Naive thymus-derived CD8-positive, alpha-beta T cell (primary cell): ENCODE data around the gene ADGRD1. TPM values are rescaled to one million over a fixed set of nuclear protein-coding genes. Genes with fewer than 3 reads are reported as not detected.
A peak's percentile ranks its signal among the peaks of the same experiment; 100 is the strongest.

Experiments used
- ATAC-seq, 2 donors: fragments of 150-1000 bp; cut with Tn5 transposase in 1 of 2; sonication (Bioruptor Pico), chemical (Tn5 transposase) in 1 of 2; 1 replicate in 1 of 2; 2 replicates in 1 of 2; pipeline ENCODE4 v1.10.0; 2021; ENCODE audit warnings: mild to moderate bottlenecking in 2 of 2, moderate library complexity in 2 of 2
- POLR2A ChIA-PET: fragments of 350-600 bp; sonication (Branson Sonifier 250); formaldehyde crosslinking; loops from one replicate; lab custom pipeline; 2021; ENCODE audit warnings: antibody characterized with exemption; lab: Charles Lee
- DNase-seq, 10 donors: peaks; one replicate each; pipeline versions ENCODE4 v3.0.0 to v3.0.0-alpha.2; 2020 to 2022
- H3K27ac Mint-ChIP-seq, 10 donors: one replicate each; pipeline ENCODE4 v1.8.0; 2020 to 2022; ENCODE audit warnings: mild to moderate bottlenecking in 10 of 10, mixed read lengths in 10 of 10, moderate library complexity in 4 of 10, inconsistent platforms in 1 of 10
- H3K27me3 Mint-ChIP-seq, 5 donors: one replicate each; pipeline ENCODE4 v1.8.0; 2021 to 2022; ENCODE audit warnings: mixed read lengths in 5 of 5
- H3K36me3 Mint-ChIP-seq, 3 donors: one replicate each; pipeline ENCODE4 v1.8.0; 2020 to 2022; ENCODE audit warnings: mixed read lengths in 3 of 3, mild to moderate bottlenecking in 2 of 3, inconsistent platforms in 1 of 3
- H3K4me1 Mint-ChIP-seq, 4 donors: one replicate each; pipeline ENCODE4 v1.8.0; 2021 to 2022; ENCODE audit warnings: mixed read lengths in 4 of 4
- H3K4me3 Mint-ChIP-seq, 10 donors: one replicate each; pipeline ENCODE4 v1.8.0; 2020 to 2022; ENCODE audit warnings: mild to moderate bottlenecking in 10 of 10, mixed read lengths in 10 of 10, moderate library complexity in 6 of 10, inconsistent platforms in 1 of 10
- H3K9me3 Mint-ChIP-seq, 9 donors: one replicate each; pipeline ENCODE4 v1.8.0; 2020 to 2022; ENCODE audit warnings: mixed read lengths in 9 of 9, mild to moderate bottlenecking in 3 of 9, inconsistent platforms in 1 of 9, moderate library complexity in 1 of 9
- polyA plus RNA-seq, 3 donors: library from polyadenylated mRNA; unstranded; fragments of 300-500 nt; fragmentation: Illumina TruSeq; gene quantifications; one replicate each; pipeline ENCODE4 v1.2.3, GENCODE V29; 2021
- total RNA-seq, 8 experiments: library from RNA in 2 of 8; stranded (reverse) in 2 of 8; gene quantifications; one replicate each; pipeline ENCODE4 v1.2.3 and lab custom pipeline; 2021 to 2026

ADGRD1 gene
- total and polyA plus RNA-seq, 5 experiments from 2014 or later = 0.20 to 0.36 (median 0.34) TPM; not detected in 2

DNA sequence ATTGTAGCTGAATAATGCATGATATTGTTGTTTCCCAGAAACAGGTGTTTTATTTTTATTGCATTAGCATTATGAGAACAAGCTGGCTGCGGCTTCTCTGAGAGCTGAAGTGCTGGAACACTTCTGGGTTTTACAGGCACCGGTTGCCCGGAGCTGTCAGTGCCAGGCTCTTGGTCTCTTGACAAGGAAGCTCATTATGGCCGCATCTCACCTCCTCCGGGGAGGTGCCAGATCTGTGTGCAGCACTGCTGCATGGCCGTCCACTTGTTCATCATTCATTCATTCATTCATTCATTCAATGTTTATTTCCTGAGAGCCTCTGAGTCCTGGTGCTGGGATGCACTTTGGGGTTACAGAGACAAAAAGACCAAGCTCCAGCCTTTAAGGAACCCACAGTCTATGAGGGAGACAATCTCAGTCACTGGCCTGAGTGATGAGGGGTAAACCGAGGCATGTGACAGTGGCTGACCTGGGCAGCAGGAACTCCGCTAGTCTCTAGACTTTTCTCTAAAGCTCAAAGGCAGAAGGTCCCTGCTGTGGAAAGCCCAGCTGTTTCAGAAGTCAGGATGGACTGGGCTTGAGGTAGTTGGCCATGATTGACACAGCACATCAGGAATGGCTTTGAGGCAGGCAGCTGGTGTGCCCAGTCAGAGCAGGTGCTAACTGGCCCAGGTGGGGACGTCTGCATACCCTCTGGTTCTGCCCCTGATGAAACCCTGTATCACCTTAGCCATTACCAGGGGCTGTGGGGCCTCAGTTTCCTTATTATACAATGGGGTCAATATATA, 181.0 kb downstream of the ADGRD1 start:
- H3K4me1 Mint-ChIP-seq = peaks cover 0 to 3% (median 0%) of the 10 kb centered on the region in 4 donors
- peaks cover 0 to 6% (median 0%) of the 10 kb centered on the region in 5 donors for H3K27me3 Mint-ChIP-seq
- peak in 2 of 10 donors; percentile 4 to 50 for DNase-seq

DNA sequence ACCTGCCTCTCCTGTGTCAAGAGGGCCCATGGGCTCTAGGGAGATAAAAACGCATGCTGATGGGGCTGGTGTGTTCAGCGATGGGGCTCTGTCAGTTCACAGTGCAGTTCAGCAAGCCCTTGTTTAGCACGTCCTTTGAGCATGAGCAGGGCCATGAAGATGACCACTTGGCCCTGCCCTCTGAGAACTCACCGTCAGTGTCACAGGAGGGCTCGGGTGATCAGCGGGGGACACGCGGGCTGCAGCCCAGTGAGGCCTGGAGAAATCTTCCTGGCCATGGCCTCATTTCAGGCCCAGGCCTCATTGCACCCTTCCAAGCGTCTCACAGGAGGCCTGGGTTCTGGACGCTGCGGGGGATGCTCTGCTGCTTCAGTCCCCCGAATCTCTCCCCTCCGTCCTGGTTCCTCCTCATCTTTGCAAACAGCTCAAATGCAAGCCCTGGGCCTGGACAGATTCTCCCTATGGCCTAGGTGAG, 181.6 kb downstream of the ADGRD1 start:
- H3K27ac Mint-ChIP-seq = no peak overlapping the region
- ATAC-seq (no peak), DNase-seq (peak in 1 of 10 donors; percentile 2)
- peaks cover 0 to 6% (median 0%) of the 10 kb centered on the region in 5 donors for H3K27me3 Mint-ChIP-seq
- H3K4me1 Mint-ChIP-seq = peaks cover 0 to 3% (median 0%) of the 10 kb centered on the region in 4 donors
- no peak overlapping the region for H3K4me3 Mint-ChIP-seq
- H3K9me3 Mint-ChIP-seq = no peaks in the 10 kb centered on the region
- POLR2A ChIA-PET = no interaction called here
- H3K36me3 Mint-ChIP-seq = no peaks in the 10 kb centered on the region

More for the DNA sequence above, 181.0 kb downstream of the ADGRD1 start:
- H3K4me3 Mint-ChIP-seq = no peak overlapping the region
- H3K9me3 Mint-ChIP-seq = no peaks in the 10 kb centered on the region
- H3K36me3 Mint-ChIP-seq = no peaks in the 10 kb centered on the region
- no peak overlapping the region for H3K27ac Mint-ChIP-seq
- POLR2A ChIA-PET = no interaction called here
- no peak for ATAC-seq

DNA sequence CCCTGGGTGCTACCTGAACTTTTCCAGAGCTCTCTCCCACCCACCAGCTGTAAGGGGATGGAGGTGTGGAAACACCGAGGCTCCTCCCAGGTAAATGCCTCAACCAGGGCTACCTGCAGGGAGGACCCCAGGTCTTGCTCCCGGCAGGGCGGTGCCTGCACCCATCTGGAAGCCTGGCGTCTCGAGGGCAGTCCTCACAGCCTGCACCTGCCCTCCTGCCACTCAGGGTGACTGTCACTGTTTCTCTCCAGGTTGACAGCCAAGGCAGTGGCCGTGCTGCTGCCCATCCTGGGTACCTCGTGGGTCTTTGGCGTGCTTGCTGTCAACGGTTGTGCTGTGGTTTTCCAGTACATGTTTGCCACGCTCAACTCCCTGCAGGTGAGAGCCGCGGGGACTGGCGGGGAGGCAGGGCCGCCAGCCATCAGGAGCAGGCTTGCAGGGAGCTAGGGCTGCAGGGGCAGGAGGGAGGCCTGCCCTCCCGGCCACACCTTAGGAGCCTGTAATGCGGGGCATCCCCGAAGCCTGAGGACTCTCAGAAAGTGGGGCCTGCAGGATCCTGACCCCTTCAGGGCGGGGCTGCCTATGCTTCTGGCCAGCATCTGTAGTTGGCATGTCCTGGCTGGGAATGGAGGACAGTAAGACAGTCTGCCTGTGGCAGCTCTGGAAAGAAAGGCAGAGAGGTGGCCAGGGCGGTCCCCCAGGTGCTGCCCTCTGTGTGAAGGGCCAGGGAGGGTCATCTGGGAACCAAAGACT, 182.3 kb downstream of the ADGRD1 start:
- Mint-ChIP-seq H3K36me3 (no peaks in the 10 kb centered on the region), H3K4me1 (peaks cover 0 to 3% (median 0%) of the 10 kb centered on the region in 4 donors), H3K9me3 (no peaks in the 10 kb centered on the region), H3K27ac (no peak overlapping the region), H3K4me3 (no peak overlapping the region), H3K27me3 (peaks cover 0 to 6% (median 0%) of the 10 kb centered on the region in 5 donors)
- DNase-seq = no peak
- ATAC-seq = no peak
- POLR2A ChIA-PET = no interaction called here

DNA sequence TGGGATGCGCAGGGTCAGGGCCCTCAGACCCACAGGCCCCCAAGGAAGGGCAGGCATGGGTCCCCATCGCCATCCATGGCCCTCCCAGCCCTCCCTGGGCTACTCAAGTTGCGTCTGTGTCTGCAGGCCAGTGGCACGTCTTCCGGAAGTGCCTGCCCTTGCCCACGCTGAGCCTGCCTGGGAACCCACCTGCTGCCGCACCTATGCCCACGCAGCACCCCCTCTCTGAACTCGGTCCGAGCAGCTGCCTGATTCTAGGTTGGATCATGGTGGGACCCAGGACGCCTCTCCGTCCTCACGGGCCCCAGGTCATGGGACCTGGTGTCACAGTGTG, 182.8 kb downstream of the ADGRD1 start:
- Mint-ChIP-seq H3K36me3 (no peaks in the 10 kb centered on the region), H3K4me3 (no peak overlapping the region), H3K9me3 (no peaks in the 10 kb centered on the region), H3K27ac (no peak overlapping the region), H3K27me3 (peaks cover 0 to 6% (median 0%) of the 10 kb centered on the region in 5 donors), H3K4me1 (peaks cover 0 to 3% (median 0%) of the 10 kb centered on the region in 4 donors)
- DNase-seq (peak in 1 of 10 donors; percentile 53), ATAC-seq (no peak)
- POLR2A ChIA-PET = no interaction called here

DNA sequence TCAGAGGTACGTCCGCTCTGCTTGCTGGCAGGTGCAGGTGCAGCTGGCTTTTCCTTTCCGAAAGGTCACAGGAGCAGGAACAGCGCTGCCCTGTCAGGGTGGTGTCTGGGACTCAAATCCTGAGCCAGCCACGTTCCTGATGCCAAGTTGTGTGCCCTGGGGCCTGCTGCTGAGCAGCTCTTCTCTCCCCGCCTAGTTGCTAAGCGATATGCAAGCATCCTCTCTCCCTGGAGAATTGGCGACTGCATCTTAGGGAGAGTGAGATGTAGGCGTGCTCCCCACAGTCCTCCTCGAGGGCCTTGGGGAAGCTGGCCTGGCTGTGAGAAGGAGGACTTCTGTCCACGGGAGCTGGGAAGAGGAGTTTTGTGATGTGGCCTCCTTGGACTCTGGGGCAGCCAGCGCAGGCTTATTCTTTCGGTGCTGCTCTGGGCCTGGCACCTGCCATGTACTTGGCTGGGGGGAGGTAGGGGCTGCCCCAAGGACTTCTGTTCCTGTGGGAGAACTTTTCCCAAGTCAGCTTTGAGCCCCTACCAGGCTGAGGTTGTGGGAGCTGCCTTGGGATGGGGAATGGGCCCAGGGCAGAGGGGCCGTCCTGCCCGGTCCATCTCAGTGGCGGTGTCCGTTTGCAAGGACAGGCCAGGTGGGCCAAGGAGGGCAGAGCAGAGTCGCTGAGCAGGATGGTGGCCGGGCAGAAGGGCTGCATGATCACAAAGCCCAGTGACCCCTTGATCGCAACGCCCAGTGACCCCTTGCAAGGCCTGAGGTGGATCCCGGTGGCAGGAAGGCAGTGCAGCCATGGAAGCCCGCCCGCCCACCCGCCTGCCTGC, 183.5 kb downstream of the ADGRD1 start:
- peaks cover 0 to 6% (median 0%) of the 10 kb centered on the region in 5 donors for H3K27me3 Mint-ChIP-seq
- POLR2A ChIA-PET = no interaction called here
- peaks cover 0 to 3% (median 0%) of the 10 kb centered on the region in 4 donors for H3K4me1 Mint-ChIP-seq
- H3K9me3 Mint-ChIP-seq = no peaks in the 10 kb centered on the region
- DNase-seq = no peak
- no peaks in the 10 kb centered on the region for H3K36me3 Mint-ChIP-seq
- no peak for ATAC-seq
- H3K4me3 Mint-ChIP-seq = no peak overlapping the region
- H3K27ac Mint-ChIP-seq = no peak overlapping the region

DNA sequence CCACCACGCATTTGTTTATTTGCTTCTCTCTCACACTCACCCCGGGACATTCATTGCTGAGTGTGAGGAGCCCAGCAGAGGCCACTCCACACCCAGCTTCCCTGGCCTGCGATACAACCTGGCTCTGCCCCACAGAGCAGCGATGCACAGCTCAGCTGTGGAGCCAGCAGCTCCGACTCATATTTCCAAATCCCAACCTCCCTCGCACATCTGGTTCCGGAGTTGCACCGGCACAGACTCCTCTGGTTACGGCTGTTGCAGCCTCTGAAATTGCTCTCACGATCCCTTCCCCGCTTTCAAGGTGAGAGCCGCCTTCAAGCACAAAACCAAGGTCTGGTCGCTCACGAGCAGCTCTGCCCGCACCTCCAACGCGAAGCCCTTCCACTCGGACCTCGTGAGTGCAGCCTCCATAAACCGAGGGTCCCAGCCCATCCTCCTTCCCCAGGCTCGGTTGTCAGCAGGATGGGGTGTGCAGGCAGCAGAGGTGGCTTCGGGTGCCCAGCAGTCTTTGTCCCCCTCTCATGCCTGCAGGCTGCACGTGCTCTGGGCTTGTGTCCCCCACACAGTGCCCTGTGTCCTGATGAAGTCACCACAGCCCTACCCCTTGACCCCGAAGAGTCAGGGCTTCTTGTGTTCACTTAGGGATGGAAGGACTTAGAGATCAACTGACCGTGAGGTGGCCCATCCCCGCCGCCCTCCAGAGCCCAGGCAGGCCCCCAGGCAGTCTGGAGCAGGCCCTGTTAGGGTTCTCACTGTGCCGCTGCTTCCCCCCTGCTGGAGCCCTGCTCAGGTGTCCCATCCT, 184.3 kb downstream of the ADGRD1 start:
- Mint-ChIP-seq H3K27me3 (peaks cover 0 to 6% (median 0%) of the 10 kb centered on the region in 5 donors), H3K4me3 (no peak overlapping the region), H3K36me3 (no peaks in the 10 kb centered on the region), H3K4me1 (peaks cover 0 to 3% (median under 1%) of the 10 kb centered on the region in 4 donors), H3K9me3 (no peaks in the 10 kb centered on the region), H3K27ac (peak overlapping the region in 1 of 10 donors; percentile 55)
- ATAC-seq = no peak
- POLR2A ChIA-PET = no interaction called here
- DNase-seq = no peak

DNA sequence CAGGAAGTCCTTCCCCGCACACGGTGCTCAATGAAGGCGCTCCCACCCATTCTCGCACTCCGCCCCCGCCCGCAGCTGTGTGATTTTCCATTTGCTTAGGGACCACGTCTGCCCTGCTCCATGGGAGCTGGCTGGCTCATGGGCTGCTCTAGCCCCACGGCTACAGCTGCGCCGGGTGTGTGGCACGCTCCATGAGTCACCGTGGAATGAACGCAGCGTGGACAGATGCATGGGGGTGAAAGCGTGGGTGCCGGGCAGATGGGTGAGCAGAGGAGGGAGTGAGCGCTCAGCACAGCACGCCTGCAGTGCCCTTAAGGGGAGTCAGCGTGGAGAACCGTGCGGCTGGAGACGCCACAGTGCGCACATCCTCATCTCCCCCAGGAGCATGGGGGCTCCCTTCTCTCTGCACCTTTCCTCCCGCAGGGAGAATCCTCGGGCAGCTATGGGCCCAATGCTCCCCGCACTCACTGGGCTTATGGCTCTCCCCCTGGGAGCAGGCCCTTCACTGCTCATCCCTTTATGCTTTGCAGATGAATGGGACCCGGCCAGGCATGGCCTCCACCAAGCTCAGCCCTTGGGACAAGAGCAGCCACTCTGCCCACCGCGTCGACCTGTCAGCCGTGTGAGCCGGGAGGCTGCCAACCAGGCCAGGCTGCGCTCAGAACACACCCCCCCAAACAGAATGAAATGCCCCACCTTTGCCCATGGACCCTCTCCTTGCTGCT, 185.1 kb downstream of the ADGRD1 start:
- Mint-ChIP-seq H3K4me3 (no peak overlapping the region), H3K36me3 (no peaks in the 10 kb centered on the region), H3K4me1 (peaks cover 1 to 5% (median 3%) of the 10 kb centered on the region in 4 donors), H3K27me3 (peaks cover 0 to 6% (median 0%) of the 10 kb centered on the region in 5 donors), H3K9me3 (no peaks in the 10 kb centered on the region), H3K27ac (no peak overlapping the region)
- ATAC-seq = no peak
- no peak for DNase-seq
- POLR2A ChIA-PET = interaction anchor here (0.5 kb wide), 1 partner anchor 457 kb away, joined by 5 read pairs; no protein-coding TSS in a partner anchor

DNA sequence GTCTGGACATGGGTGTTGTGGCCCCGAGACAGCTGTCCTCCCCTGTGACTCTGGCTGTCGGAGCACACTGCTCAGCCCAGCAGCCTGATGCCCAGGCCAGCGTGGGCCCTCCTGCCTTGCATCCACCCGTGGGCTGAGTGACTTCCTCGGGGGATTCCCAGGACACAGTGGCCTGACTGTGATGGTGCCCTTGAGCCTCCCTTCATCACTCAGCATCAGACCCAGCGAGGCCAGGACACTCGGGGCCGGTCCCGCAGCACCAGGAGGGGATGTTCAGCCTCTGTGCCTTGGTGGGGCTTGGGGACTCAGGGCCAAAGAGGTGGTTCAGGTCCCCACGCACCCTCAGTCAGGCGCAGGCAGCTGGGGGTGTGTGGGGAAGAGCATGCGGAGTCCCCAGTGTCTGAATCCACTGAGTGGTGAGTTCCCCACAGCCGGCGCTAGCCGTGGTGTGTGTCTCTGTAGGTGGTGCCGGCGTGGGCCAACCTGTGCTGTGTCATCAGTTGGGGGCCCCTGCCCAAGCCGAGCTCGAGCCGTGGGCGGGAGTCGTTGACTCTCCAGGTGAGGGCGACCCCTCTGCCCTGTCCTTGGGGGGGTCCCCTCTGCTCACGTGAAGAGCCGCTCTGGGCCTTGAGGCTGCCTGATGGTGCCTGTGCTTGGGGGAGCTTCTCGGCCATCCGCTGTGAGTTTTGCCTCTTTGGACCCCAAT, 185.8 kb downstream of the ADGRD1 start:
- POLR2A ChIA-PET = no interaction called here
- Mint-ChIP-seq H3K27me3 (peaks cover 0 to 6% (median 0%) of the 10 kb centered on the region in 5 donors), H3K9me3 (no peaks in the 10 kb centered on the region), H3K27ac (no peak overlapping the region), H3K4me1 (peaks cover 1 to 5% (median 3%) of the 10 kb centered on the region in 4 donors), H3K4me3 (no peak overlapping the region), H3K36me3 (no peaks in the 10 kb centered on the region)
- no peak for ATAC-seq
- no peak for DNase-seq

DNA sequence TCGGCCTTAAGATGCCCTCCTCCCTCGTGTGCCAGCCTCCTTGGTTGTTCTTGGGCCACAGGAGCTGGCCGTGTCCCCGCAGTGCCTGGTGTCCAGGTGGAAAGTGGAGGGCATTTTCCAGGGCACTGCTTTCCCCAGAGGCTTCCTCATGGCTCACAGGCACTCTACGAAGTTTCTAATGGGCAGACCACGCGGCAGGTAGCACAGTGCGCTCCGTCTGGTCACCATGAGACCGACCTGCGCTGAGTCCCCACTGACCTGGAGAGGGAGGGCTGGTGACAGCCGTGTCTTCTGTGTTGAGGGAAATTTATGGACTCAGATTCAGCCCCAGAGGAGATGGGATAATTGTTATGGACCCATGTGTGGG, 186.3 kb downstream of the ADGRD1 start:
- DNase-seq = no peak
- Mint-ChIP-seq H3K9me3 (no peaks in the 10 kb centered on the region), H3K27me3 (peaks cover 0 to 6% (median 0%) of the 10 kb centered on the region in 5 donors), H3K27ac (no peak overlapping the region), H3K4me1 (peaks cover 1 to 5% (median 3%) of the 10 kb centered on the region in 4 donors), H3K36me3 (no peaks in the 10 kb centered on the region), H3K4me3 (no peak overlapping the region)
- POLR2A ChIA-PET = no interaction called here
- no peak for ATAC-seq

DNA sequence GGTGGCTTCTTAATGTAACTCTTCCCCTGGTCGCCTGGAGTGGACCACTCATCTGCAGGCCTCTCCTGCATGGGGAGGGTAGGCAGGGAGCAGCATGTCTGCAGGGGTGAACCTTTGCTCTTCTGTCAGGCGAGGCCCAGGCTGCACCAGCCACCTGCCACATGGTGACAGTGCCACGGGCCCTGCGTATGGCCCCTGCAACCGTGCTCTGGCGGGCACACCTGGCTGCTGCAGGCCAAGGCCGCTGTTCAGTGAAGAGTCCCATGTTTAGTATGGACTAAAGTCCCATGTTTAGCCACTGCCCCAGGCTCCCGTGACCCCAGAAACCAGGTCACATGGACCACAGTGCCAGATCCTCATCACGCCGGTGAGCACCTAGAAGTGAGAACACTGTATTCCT, 187.0 kb downstream of the ADGRD1 start:
- H3K4me1 Mint-ChIP-seq = peaks cover 1 to 5% (median 3%) of the 10 kb centered on the region in 4 donors
- no peak overlapping the region for H3K27ac Mint-ChIP-seq
- H3K9me3 Mint-ChIP-seq = no peaks in the 10 kb centered on the region
- ATAC-seq (no peak), DNase-seq (peak in 1 of 10 donors; percentile 10)
- POLR2A ChIA-PET = no interaction called here
- H3K4me3 Mint-ChIP-seq = no peak overlapping the region
- H3K36me3 Mint-ChIP-seq = no peaks in the 10 kb centered on the region
- H3K27me3 Mint-ChIP-seq = peaks cover 0 to 6% (median 0%) of the 10 kb centered on the region in 5 donors

DNA sequence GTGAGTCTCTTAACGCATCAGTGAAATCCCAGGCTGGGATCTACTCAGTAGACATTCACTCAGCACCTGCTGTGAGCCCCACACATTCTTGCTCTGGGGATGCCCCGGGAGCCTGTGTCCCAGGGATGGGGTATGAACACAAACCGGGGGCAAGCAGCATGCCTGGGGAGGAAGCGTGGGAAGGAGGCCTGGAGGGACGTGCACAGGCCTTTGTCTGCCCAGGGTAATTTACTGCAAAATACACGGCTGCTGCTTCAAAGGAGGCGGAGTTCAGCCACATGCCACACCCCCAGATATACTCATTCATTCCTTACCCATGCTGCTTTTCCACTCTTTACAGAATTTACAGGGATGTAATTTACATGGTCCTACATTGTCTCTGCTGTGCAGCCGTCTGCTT, 187.8 kb downstream of the ADGRD1 start:
- peaks cover 0 to 6% (median 0%) of the 10 kb centered on the region in 5 donors for H3K27me3 Mint-ChIP-seq
- H3K4me3 Mint-ChIP-seq = no peak overlapping the region
- H3K9me3 Mint-ChIP-seq = no peaks in the 10 kb centered on the region
- H3K27ac Mint-ChIP-seq = no peak overlapping the region
- DNase-seq (peak in 1 of 10 donors; percentile 12), ATAC-seq (no peak)
- no peaks in the 10 kb centered on the region for H3K36me3 Mint-ChIP-seq
- H3K4me1 Mint-ChIP-seq = peaks cover 1 to 5% (median 3%) of the 10 kb centered on the region in 4 donors
- POLR2A ChIA-PET = no interaction called here
